Measurements from ENCODE around the gene C9. TPM values are rescaled to one million over a fixed set of nuclear protein-coding genes. Genes with fewer than 3 reads are reported as not detected.

C9 gene
- total and polyA plus RNA-seq, 2 donors (not counting 1 experiment from before 2014, with no cell fraction given), result not detected

GRCh38 chr5:39390945-39391344 is 26.6 kb upstream of the C9 start:
- no peak for DNase-seq
- H3K9me3 ChIP-seq (ENCODE audit: control extremely low read depth in 1 of 3, control insufficient read depth in 2 of 3, insufficient read depth in 1 of 3, low read length in 2 of 3), result no peaks in the 10 kb centered on the region
- H3K4me3 ChIP-seq (ENCODE audit: control extremely low read depth in 1 of 5, extremely low read depth in 1 of 5, insufficient read depth in 1 of 5, low read depth in 2 of 5, low read length in 4 of 5), result no peak overlapping the region
- Mint-ChIP-seq H3K4me3 (no peak overlapping the region), H3K27ac (no peak overlapping the region), H3K9me3 (ENCODE audit: insufficient read depth) (no peaks in the 10 kb centered on the region), H3K4me1 (no peaks in the 10 kb centered on the region), H3K27me3 (peaks cover 4% of the 10 kb centered on the region)
- no peak overlapping the region for H2AFZ ChIP-seq (ENCODE audit: insufficient read depth, low read depth, low read length, poor library complexity, severe bottlenecking)
- H4K20me1 ChIP-seq (ENCODE audit: control insufficient read depth, insufficient read depth, low read length, poor library complexity, severe bottlenecking), result no peaks in the 10 kb centered on the region
- no peaks in the 10 kb centered on the region for H3K36me3 ChIP-seq (replicated peaks in 1 of 2; ENCODE audit: control extremely low read depth in 1 of 2, control insufficient read depth in 1 of 2, extremely low read depth in 1 of 2, insufficient read depth in 2 of 2, low read length in 1 of 2)
- no peaks in the 10 kb centered on the region for H3K4me1 ChIP-seq (ENCODE audit: control insufficient read depth in 2 of 2, insufficient read depth in 2 of 2, low read length in 2 of 2)
- TF ChIP-seq CTCF (IDR thresholded peaks at IDR 0.05), result no peak
- TF ChIP-seq EZH2 (IDR thresholded peaks at IDR 0.05; ENCODE audit: borderline replicate concordance, insufficient read depth, low read depth, low read length, poor library complexity, severe bottlenecking), result no peak
- ChIA-PET POLR2A (no interaction called here), CTCF (interaction anchor here (0.8 kb wide), 1 partner anchor 15 kb away, joined by 4 read pairs; no protein-coding TSS in a partner anchor)
- no CpG with 5 or more reads among the region's 3 CpGs for WGBS (ENCODE audit: insufficient coverage)
- H3K79me2 ChIP-seq (ENCODE audit: control insufficient read depth, insufficient read depth, low read length), result no peaks in the 10 kb centered on the region
- intact Hi-C loops (cut with micrococcal nuclease), result no loop called here
- H3K27ac ChIP-seq (ENCODE audit: low read length in 2 of 2), result no peak overlapping the region
- H3K9ac ChIP-seq (ENCODE audit: low read length), result no peak overlapping the region
- no peak overlapping the region for H3K4me2 ChIP-seq (replicated peaks; ENCODE audit: low read depth, low read length, poor library complexity, severe bottlenecking)
- no peaks in the 10 kb centered on the region for H3K27me3 ChIP-seq (replicated peaks in 1 of 4; ENCODE audit: control extremely low read depth in 1 of 4, control insufficient read depth in 3 of 4, insufficient read depth in 4 of 4, low read length in 3 of 4)
- ATAC-seq (ENCODE audit: low read depth), result no peak

GRCh38 chr5:39387293-39387692 is 23.0 kb upstream of the C9 start:
- Histone ChIP-seq H2AFZ (ENCODE audit: insufficient read depth, low read depth, low read length, poor library complexity, severe bottlenecking) (no peak overlapping the region), H3K27ac (ENCODE audit: low read length in 2 of 2) (no peak overlapping the region), H3K9me3 (ENCODE audit: control extremely low read depth in 1 of 3, control insufficient read depth in 2 of 3, insufficient read depth in 1 of 3, low read length in 2 of 3) (no peaks in the 10 kb centered on the region), H3K4me3 (ENCODE audit: control extremely low read depth in 1 of 5, extremely low read depth in 1 of 5, insufficient read depth in 1 of 5, low read depth in 2 of 5, low read length in 4 of 5) (no peak overlapping the region), H3K9ac (ENCODE audit: low read length) (no peak overlapping the region), H3K27me3 (replicated peaks in 1 of 4; ENCODE audit: control extremely low read depth in 1 of 4, control insufficient read depth in 3 of 4, insufficient read depth in 4 of 4, low read length in 3 of 4) (no peaks in the 10 kb centered on the region), H3K36me3 (replicated peaks in 1 of 2; ENCODE audit: control extremely low read depth in 1 of 2, control insufficient read depth in 1 of 2, extremely low read depth in 1 of 2, insufficient read depth in 2 of 2, low read length in 1 of 2) (no peaks in the 10 kb centered on the region), H3K4me2 (replicated peaks; ENCODE audit: low read depth, low read length, poor library complexity, severe bottlenecking) (no peak overlapping the region), H3K79me2 (ENCODE audit: control insufficient read depth, insufficient read depth, low read length) (no peaks in the 10 kb centered on the region), H3K4me1 (ENCODE audit: control insufficient read depth in 2 of 2, insufficient read depth in 2 of 2, low read length in 2 of 2) (no peaks in the 10 kb centered on the region), H4K20me1 (ENCODE audit: control insufficient read depth, insufficient read depth, low read length, poor library complexity, severe bottlenecking) (no peaks in the 10 kb centered on the region)
- ChIA-PET POLR2A (no interaction called here), CTCF (no interaction called here)
- WGBS (ENCODE audit: insufficient coverage), result 100% methylated on average over 1 of the region's 2 CpGs
- Mint-ChIP-seq H3K4me3 (no peak overlapping the region), H3K9me3 (ENCODE audit: insufficient read depth) (no peaks in the 10 kb centered on the region), H3K27ac (no peak overlapping the region), H3K27me3 (no peaks in the 10 kb centered on the region), H3K4me1 (no peaks in the 10 kb centered on the region)
- intact Hi-C loops (cut with micrococcal nuclease), result no loop called here
- no peak for TF ChIP-seq EZH2 (IDR thresholded peaks at IDR 0.05; ENCODE audit: borderline replicate concordance, insufficient read depth, low read depth, low read length, poor library complexity, severe bottlenecking)
- no peak for DNase-seq
- no peak for ATAC-seq (ENCODE audit: low read depth)
